ENCODE data around the gene RAB17.
A peak's percentile ranks its signal among the peaks of the same experiment; 100 is the strongest.
"Not testable (repeated sequence)": the region's sequence is repeated elsewhere in the genome, so short reads cannot be mapped to it uniquely, and the experiment has no call there.

Gene RAB17

DNA sequence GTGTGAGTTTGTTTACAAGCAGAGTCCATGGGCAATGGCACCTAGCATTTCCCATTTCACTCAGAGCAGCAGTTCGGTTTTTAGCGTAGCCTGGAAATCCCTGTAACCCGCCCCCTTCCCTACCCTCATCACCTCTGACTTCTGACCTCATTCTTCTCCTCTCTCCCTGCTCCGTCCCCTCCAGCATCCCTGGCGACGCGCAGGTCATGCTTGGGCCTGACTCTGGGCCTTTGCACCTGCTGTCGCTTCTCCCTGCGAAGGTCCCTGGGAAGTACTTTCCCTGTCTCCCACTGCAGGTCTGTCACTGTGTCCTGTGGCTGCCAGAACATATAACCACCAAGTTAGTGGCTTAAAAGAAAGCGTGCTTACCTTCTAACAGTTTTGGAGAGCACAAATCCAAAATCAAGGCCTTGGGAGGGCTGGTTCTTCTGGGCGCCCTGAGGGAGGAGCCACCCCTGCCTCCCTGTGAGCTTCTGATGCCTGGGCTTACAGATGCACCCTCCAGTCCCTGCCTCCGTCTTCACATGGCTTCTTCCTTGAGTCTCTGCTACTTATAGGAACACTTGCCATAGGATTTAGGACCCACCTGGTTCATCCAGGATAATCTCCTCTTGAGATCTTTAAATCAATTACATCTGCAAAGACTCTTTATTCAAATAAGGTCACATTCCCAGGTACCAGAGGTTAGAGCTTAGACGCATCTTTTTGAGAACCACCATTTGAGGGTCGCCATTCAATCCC lies 8.1 kb upstream of the RAB17 start:
- DNase-seq (ENCODE audit: low spot score), result no peak

GRCh38 chr2:237597196-237598145 lies 6.9 kb upstream of the RAB17 start:
- no peak for DNase-seq (ENCODE audit: low spot score)

DNA sequence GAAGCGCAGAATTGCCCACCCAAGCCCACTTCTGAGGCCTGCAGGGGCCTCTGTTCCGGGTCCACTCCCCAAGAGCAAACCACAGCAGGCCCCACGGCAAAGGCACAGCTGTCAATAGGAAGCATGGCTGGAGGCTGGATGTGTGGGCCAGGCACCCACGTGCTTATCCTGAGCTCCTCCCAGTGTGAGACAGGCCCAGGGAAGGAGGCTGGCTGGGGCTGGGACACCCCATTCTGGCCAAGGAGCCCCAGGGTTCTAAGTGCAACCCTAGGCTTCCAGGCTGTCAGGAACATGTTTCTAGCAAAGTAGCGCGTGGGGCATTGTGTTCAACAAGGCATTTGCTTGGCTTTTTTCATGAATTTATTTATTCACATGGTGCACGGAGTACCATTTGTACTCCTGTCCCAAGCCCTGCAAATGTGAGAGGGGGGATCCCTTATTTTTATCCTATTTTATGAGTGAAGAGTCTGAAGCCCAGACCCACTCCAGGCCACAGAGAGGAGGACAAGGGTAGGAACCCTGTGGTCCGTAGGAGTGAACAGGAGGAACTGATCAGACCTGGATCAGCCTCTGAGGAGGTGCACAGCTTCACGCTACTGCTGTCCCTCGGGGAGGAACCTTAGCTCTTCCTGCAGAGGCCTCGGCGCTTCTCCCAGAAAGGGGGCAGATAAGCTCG lies 6.1 kb upstream of the RAB17 start:
- no peak for DNase-seq (ENCODE audit: low spot score)

DNA sequence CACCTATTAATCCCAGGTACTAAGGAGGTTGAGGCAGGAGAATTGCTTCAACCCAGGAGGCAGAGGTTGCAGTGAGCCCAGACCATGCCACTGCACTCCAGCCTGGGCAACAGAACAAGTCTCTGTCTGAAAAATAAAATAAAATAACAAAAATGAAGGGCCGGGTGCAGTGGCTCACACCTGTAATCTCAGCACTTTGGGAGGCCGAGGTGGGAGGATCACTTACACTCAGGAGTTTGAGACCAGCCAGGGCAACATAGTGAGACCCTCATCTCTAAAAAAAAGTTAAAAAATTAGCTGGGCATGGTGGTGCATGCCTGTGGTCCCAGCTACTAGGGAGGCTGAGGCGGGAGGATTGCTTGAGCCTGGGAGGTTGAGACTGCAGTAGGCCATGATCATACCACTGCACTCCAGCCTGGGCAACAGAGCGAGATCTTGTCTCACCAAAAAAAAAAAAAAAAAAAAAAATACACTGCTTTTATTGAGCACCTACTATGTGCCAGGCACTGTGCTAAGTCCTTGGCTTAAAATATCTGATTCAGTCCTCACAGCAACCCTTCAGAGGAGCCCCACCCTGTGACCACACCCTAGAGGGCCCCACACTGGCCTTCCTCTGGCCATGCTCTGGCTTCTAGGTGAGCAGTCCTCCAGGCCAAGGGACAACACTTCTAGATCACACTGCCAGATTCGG lies 5.4 kb upstream of the RAB17 start:
- not testable (repeated sequence) for DNase-seq (ENCODE audit: low spot score)

- no peak for DNase-seq (ENCODE audit: low spot score)
These were observed 4.0 kb upstream of the RAB17 start for GRCh38 chr2:237594514-237594871.

GRCh38 chr2:237593596-237594320 lies 3.2 kb upstream of the RAB17 start:
- no peak for DNase-seq (ENCODE audit: low spot score)

GRCh38 chr2:237593036-237593435 lies 2.5 kb upstream of the RAB17 start:
- no peak for DNase-seq (ENCODE audit: low spot score)

DNA sequence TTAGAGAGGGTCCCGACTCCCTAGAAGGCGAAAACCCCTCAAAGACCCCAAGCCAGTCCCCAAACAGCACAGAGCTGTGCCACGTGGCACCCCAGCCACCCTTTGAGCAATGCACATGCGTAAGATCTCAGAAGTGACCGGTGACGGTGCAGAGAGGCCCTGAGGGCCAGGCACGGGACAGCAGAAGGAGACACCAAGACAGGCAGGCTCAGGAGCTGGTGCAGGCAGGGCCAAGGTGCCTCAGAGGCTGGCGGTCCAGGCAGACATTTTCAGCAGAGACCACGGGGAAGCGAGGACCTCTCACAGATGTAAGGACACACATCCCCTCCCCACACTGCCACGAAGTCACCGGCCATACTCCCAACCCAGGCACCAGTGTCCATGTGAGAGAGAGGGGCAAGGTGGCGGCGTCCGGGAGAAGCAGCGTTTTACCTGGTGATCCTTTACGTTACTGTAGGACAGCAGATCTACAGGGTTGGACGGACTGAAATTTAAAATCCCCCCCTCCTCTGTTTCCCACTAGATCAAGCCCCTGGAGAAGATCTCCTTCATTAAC lies 2.0 kb upstream of the RAB17 start:
- no peak for DNase-seq (ENCODE audit: low spot score)

DNA sequence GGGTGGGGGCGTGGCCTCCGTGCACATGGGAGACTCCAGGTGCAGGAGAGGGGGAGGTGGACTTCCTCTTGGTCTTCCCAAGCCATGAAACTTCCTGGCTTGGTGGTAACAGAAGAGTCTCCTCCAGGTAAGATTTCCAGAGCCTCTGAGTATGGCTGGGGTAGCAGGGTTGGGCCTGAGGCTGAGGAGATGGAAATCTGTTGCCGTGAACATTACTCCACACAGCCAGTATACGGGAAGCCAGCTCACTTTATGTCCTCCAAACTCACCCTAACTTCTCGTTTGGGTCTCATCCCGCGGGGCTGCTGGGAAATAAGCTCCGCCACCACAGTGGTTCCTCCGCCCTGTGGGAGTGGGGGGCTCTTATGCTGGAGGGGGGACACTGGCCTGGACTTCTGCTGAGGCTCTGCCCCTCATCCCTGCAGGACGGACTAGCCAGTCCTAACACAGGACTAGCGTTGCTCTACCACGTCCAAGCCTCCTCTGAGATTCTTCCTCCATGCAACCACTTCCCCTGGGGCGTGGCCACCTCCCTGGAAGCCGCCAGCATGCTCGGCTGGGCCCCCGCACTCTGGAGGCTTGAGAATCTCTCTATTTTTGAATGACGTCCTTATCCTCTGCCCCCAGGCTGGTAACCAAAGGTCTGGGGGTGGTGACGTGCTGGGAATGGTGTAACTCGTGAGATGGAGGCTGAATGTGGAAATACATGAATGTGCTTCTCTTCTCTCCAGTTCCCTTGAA lies 777 bp upstream of the RAB17 start:
- DNase-seq (ENCODE audit: low spot score), result no peak

DNA sequence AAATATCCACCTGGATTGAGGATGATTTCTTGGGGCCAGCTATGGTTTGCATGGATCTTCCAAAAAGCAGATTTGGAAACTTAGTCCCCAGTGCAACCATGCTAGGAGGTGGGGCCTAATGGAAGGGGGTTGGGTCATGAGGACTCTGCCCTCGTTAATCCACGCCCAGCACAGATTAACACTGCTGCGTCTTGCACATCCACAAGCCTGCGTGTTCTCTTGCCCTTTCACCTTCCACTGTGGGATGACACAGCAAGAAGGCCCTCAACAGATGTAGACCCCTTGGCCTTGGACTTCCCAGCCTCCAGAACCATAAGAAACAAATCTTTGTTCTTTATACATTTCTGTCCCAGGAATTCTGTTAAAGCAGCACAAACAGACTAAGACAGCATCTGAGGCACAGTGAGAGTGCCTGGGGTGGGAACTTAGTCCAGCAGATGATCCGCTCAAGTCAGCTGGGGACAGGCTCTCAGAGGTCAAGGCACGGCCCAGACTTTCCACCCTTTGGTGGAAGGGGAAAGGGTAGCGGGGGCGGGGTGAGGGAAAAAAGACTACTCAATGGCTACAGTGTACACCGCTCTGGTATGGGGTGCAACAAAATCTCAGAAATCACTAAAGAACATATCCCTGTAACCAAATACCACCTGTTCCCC lies 2.4 kb downstream of the RAB17 start:
- no peak for DNase-seq (ENCODE audit: low spot score)

GRCh38 chr2:237585590-237586221 lies 4.8 kb downstream of the RAB17 start:
- DNase-seq (ENCODE audit: low spot score), result no peak

- no peak for DNase-seq (ENCODE audit: low spot score)
These were observed 6.9 kb downstream of the RAB17 start for GRCh38 chr2:237583385-237584295.

GRCh38 chr2:237581751-237582746 lies 8.5 kb downstream of the RAB17 start:
- peak; percentile 81 for DNase-seq (ENCODE audit: low spot score)

DNA sequence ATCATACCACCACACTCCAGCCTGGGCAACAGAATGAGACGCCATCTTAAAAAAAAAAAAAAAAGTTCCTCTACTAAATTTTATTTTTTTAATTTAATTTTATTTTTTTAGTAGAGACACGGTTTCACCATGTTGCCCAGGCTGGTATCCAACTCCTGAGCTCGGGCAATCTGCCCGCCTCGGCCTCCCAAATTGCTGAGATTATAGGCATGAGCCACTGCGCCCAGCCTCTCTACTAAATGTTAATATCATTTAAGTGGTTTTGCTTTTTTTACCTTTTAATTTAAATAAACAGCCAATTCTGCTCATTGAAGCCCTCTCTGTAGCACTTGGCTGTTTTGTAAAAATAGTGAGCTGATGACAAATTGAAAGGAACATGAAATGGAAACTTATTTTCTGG lies 9.2 kb downstream of the RAB17 start:
- no peak for DNase-seq (ENCODE audit: low spot score)

DNA sequence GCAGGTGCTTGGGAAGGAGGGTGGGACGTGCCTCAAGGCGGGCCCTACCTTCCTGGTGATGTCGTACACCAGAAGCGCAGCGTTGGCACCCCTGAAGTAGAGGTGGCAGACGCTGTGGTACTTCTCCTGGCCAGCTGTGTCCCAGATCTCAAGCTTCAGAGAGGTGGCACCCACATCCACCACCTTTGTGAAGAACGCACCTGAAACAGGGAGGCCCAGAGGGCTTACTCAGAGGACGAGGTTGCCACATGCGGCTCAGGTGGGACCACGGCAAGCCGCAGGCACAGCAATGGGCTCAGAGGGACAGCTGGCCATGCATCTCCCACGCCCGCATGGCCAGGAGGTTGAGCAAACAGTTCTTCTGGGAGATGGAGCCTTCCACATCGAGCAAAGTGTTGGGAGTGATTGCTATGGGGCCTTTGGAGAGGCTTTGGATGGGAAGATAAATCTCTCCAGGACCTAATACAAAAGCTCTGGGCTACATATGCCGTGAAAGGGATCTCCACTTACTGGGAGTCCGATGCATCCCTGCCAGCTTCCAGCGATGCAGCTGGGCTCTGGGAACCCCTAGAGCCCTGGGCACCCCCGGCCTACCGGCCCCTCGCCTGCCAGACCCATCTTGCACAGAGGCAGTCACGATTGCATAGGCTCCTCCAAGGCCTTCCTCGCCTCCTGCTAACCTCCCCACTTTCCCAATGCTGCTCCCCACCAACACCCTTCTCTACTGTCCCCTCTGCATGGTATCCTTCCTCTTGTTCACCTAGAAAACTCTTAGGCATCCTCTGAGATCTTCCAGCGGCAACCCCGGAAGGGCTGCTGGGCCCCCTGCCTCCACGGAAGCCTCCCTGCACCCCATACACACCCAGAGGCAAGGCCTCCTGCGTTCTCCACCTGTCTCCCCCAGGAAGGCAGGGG lies 12.3 kb downstream of the RAB17 start:
- DNase-seq (ENCODE audit: low spot score), result no peak

- DNase-seq (ENCODE audit: low spot score), result no peak
These were observed 13.1 kb downstream of the RAB17 start for GRCh38 chr2:237577458-237577857.

All from kidney capillary endothelial cell (primary cell).